Astrocyte of the cerebellum (primary cell): ENCODE measurements around the gene EXOC6B.

Experiments used
- DNase-seq: peaks from one replicate; pipeline ENCODE4 v3.0.0-alpha.2; 2011; ENCODE audit warnings: low read depth
- H3K4me3 ChIP-seq: 2 replicates; pipeline ENCODE4 v1.5.1; 2011; ENCODE audit warnings: mild to moderate bottlenecking, low read depth, low read length, moderate library complexity
- in situ Hi-C: cut with HindIII; loops from 2 replicates; pipeline ENCODE4 v1.10.0; 2017; ENCODE audit warnings: low sequenced_read_pairs
- TF ChIP-seq, protein P1 (sequence below): IDR thresholded peaks from 2 replicates; pipeline ENCODE4 v1.5.1; 2012; ENCODE audit warnings: low read length, low read depth, moderate library complexity, mild to moderate bottlenecking; ENCODE audit errors: missing control alignments

Gene EXOC6B

GRCh38 chr2:72843301-72843700, 17.5 kb upstream of the EXOC6B start:
- H3K4me3 ChIP-seq, result no peak overlapping the region
- in situ Hi-C loops, result no loop called here
- TF ChIP-seq, protein P1, sequence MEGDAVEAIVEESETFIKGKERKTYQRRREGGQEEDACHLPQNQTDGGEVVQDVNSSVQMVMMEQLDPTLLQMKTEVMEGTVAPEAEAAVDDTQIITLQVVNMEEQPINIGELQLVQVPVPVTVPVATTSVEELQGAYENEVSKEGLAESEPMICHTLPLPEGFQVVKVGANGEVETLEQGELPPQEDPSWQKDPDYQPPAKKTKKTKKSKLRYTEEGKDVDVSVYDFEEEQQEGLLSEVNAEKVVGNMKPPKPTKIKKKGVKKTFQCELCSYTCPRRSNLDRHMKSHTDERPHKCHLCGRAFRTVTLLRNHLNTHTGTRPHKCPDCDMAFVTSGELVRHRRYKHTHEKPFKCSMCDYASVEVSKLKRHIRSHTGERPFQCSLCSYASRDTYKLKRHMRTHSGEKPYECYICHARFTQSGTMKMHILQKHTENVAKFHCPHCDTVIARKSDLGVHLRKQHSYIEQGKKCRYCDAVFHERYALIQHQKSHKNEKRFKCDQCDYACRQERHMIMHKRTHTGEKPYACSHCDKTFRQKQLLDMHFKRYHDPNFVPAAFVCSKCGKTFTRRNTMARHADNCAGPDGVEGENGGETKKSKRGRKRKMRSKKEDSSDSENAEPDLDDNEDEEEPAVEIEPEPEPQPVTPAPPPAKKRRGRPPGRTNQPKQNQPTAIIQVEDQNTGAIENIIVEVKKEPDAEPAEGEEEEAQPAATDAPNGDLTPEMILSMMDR, result no peak
- no peak for DNase-seq

DNA sequence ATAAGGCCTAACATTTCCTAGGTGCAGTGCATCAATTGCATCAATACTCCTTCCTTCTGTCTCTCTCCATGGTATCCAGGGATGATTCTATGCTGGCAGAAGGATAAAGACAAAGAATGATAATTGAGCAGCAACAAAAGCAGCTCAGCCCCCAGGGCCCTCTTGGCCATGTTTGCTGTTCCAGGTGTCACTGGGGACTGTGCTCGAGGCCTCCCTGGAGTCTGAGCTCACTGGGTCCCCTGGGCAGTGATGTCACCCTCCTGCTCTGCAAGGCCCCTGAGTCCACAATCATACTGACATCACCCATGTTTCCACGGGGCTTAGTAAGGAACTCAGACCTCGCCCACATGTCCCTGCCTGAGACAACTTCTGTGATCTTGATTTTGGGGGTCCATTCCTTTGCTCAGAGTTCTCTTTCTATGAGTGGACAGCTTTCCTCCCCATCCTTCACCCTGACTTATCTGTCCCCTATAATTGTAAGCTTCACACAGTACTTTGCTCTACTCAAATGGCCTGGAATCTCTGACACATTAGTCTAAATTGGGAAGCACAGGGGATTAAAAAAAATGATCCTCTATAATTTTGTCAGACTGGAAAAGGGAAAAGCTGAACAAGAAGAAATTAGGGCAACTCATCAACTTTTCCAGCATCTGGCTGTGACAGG, 15.8 kb upstream of the EXOC6B start:
- TF ChIP-seq, protein P1, result no peak
- in situ Hi-C loops, result no loop called here
- DNase-seq, result no peak
- H3K4me3 ChIP-seq, result no peak overlapping the region

- no peak for DNase-seq
- TF ChIP-seq, protein P1, result no peak
- in situ Hi-C loops, result no loop called here
These were observed 14.2 kb upstream of the EXOC6B start for GRCh38 chr2:72840066-72840465.

DNA sequence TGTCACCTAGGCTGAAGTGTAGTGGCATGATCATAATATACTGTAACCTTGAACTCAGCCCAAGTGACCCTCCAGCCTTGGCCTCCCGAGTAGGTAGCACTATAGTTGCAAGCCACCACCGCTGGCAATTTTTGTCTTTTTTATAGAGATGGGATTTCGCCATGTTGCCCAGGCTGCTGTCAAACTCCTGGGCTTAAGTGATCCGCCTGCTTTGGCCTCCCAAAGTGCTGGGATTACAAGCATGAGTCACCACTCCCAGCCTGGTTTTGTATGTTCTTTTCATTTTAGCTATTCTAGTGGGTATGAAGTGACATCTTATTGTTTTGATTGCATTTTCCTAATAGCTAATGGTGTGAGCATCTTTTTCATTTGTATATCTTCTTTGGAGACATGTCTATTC, 11.3 kb upstream of the EXOC6B start:
- TF ChIP-seq, protein P1, result no peak
- in situ Hi-C loops, result no loop called here
- no peak for DNase-seq
- H3K4me3 ChIP-seq, result no peak overlapping the region

More at GRCh38 chr2:72840066-72840465, 14.2 kb upstream of the EXOC6B start:
- H3K4me3 ChIP-seq, result no peak overlapping the region

DNA sequence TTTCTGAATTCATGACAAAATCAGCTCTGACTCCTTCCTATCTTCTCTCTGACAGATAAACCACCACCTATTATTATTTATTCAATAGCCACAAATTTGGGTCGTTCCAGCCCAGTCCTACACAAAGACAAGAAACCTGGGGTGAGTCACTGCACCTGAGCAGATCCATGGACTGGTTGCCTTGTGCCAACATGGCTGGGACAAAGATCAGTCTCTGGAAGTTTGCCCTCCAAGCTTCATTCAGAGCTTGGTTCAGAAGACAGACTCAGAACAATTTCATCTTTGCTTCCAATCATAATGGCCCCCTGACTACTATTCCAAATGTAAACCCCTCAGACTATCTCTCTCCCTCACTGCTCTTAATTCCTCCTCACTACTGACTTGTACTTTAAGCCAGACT, 9.6 kb upstream of the EXOC6B start:
- TF ChIP-seq, protein P1, result no peak
- in situ Hi-C loops, result no loop called here

GRCh38 chr2:72834596-72834995, 8.8 kb upstream of the EXOC6B start:
- DNase-seq, result no peak
- no peak overlapping the region for H3K4me3 ChIP-seq
- TF ChIP-seq, protein P1, result no peak
- in situ Hi-C loops, result no loop called here

More for the DNA sequence above, 9.6 kb upstream of the EXOC6B start:
- H3K4me3 ChIP-seq, result no peak overlapping the region
- no peak for DNase-seq
